ENCODE measurements around the gene MUL1.

DNA sequence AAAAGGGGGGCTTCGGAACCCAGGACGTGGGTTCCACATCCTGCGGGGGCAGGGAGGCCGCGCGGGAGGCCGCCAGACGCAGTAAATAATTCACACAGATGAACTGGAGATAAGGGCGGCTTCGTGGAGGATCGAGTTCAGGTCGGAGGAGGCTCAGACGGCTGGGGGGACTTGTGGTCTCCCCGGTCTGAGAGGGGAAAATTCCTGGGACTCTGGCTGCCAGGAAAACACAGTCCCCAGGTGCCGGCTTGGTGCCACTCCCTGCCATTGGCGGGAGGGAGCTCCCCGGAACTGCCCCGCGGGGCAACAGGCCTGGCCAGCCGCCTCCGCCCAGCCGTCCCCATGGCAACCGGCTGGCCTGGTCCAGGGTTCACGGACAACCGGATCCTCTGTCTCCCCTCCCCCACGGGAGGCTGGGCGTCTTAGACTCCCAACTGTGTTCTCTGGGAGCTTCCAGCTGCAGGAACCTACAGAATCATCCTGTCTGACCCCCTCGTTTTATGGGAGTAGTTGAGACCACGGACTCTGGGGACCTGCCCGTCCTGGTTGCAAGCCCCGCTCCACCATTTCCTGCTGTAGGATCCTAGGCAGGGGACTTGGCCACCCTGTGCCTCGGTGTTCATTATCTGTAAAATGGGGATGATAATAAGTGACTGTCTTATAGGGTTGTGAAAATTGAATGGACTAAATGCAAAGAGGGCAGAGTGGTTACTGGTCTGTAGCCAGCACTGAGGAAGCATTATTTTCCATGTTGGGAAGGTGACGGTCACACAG is 31.5 kb downstream of the MUL1 start:
- TF ChIP-seq POLR2AphosphoS5 (IDR thresholded peaks at IDR 0.05; ENCODE audit: low read depth, low read length) (no peak), NFIC (IDR thresholded peaks at IDR 0.05; ENCODE audit: borderline replicate concordance) (no peak), RFX5 (IDR thresholded peaks at IDR 0.05; ENCODE audit: low read length) (no peak), RAD21 (IDR thresholded peaks at IDR 0.05; ENCODE audit: low read length) (no peak; the same call in 1 of the 2 replicates), RXRA (IDR thresholded peaks at IDR 0.05; ENCODE audit: borderline replicate concordance, low read depth) (no peak), MXI1 (IDR thresholded peaks at IDR 0.05; ENCODE audit: low read depth, low read length) (no peak), FOXJ3 (CRISPR knock-in tag; IDR thresholded peaks at IDR 0.05) (no peak), JUND (IDR thresholded peaks at IDR 0.05) (no peak), MAX (IDR thresholded peaks at IDR 0.05; ENCODE audit: low read depth) (no peak)
- TF ChIP-seq, protein P1, sequence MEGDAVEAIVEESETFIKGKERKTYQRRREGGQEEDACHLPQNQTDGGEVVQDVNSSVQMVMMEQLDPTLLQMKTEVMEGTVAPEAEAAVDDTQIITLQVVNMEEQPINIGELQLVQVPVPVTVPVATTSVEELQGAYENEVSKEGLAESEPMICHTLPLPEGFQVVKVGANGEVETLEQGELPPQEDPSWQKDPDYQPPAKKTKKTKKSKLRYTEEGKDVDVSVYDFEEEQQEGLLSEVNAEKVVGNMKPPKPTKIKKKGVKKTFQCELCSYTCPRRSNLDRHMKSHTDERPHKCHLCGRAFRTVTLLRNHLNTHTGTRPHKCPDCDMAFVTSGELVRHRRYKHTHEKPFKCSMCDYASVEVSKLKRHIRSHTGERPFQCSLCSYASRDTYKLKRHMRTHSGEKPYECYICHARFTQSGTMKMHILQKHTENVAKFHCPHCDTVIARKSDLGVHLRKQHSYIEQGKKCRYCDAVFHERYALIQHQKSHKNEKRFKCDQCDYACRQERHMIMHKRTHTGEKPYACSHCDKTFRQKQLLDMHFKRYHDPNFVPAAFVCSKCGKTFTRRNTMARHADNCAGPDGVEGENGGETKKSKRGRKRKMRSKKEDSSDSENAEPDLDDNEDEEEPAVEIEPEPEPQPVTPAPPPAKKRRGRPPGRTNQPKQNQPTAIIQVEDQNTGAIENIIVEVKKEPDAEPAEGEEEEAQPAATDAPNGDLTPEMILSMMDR (IDR thresholded peaks at IDR 0.05) = no peak
- TF ChIP-seq, protein P2, sequence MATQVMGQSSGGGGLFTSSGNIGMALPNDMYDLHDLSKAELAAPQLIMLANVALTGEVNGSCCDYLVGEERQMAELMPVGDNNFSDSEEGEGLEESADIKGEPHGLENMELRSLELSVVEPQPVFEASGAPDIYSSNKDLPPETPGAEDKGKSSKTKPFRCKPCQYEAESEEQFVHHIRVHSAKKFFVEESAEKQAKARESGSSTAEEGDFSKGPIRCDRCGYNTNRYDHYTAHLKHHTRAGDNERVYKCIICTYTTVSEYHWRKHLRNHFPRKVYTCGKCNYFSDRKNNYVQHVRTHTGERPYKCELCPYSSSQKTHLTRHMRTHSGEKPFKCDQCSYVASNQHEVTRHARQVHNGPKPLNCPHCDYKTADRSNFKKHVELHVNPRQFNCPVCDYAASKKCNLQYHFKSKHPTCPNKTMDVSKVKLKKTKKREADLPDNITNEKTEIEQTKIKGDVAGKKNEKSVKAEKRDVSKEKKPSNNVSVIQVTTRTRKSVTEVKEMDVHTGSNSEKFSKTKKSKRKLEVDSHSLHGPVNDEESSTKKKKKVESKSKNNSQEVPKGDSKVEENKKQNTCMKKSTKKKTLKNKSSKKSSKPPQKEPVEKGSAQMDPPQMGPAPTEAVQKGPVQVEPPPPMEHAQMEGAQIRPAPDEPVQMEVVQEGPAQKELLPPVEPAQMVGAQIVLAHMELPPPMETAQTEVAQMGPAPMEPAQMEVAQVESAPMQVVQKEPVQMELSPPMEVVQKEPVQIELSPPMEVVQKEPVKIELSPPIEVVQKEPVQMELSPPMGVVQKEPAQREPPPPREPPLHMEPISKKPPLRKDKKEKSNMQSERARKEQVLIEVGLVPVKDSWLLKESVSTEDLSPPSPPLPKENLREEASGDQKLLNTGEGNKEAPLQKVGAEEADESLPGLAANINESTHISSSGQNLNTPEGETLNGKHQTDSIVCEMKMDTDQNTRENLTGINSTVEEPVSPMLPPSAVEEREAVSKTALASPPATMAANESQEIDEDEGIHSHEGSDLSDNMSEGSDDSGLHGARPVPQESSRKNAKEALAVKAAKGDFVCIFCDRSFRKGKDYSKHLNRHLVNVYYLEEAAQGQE (IDR thresholded peaks at IDR 0.05; ENCODE audit: low read depth, low read length) = no peak

Data from SK-N-SH (cell line).